GM12874 (cell line): ENCODE data around the gene B3GALNT1.

Experiments
- TF ChIP-seq, protein P1 (sequence below): IDR thresholded peaks from 2 replicates; pipeline ENCODE4 v1.5.1; 2011; ENCODE audit warnings: low read depth, mild to moderate bottlenecking, control low read depth, low read length, moderate library complexity; ENCODE audit not compliant: insufficient read depth

The B3GALNT1 gene

DNA sequence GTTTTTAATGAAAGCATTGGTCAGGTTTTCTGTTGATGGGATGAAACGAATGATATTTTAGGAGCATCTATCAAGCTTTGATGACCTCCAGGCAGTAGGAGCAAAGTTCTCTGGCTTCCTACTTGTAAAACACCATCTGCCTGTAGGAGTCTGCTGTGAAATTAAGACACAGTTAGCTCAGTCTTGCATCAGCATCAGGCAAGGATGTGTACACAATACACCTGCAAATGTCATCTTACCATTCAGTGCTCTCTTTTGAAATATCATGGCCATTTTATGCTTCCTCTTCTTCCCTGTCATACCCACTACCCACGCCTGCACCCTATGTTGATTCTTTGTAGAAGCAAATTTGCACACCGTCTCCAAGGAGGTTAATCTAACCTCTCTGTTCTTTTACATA is 38.2 kb downstream of the B3GALNT1 start:
- TF ChIP-seq, protein P1, sequence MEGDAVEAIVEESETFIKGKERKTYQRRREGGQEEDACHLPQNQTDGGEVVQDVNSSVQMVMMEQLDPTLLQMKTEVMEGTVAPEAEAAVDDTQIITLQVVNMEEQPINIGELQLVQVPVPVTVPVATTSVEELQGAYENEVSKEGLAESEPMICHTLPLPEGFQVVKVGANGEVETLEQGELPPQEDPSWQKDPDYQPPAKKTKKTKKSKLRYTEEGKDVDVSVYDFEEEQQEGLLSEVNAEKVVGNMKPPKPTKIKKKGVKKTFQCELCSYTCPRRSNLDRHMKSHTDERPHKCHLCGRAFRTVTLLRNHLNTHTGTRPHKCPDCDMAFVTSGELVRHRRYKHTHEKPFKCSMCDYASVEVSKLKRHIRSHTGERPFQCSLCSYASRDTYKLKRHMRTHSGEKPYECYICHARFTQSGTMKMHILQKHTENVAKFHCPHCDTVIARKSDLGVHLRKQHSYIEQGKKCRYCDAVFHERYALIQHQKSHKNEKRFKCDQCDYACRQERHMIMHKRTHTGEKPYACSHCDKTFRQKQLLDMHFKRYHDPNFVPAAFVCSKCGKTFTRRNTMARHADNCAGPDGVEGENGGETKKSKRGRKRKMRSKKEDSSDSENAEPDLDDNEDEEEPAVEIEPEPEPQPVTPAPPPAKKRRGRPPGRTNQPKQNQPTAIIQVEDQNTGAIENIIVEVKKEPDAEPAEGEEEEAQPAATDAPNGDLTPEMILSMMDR = no peak

DNA sequence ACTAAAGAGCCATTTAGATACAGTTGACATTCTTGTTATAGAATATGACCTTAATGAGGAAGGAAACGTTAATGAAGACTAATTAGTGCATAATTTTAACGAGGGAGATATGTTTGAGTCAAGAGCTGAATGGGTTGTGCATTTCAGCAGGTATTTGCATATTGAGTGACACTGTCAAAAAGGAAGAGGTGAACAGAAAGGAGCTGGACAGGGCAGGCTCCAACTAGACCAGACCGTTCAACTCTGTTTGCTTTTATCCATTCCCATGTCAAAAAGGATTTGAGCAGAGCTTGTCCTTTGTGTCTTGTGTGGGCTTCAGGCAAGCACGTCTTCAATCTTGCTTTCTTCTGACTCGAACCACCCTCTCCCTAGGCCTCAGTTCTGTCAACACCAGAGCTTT is 40.7 kb downstream of the B3GALNT1 start:
- TF ChIP-seq, protein P1 = no peak

DNA sequence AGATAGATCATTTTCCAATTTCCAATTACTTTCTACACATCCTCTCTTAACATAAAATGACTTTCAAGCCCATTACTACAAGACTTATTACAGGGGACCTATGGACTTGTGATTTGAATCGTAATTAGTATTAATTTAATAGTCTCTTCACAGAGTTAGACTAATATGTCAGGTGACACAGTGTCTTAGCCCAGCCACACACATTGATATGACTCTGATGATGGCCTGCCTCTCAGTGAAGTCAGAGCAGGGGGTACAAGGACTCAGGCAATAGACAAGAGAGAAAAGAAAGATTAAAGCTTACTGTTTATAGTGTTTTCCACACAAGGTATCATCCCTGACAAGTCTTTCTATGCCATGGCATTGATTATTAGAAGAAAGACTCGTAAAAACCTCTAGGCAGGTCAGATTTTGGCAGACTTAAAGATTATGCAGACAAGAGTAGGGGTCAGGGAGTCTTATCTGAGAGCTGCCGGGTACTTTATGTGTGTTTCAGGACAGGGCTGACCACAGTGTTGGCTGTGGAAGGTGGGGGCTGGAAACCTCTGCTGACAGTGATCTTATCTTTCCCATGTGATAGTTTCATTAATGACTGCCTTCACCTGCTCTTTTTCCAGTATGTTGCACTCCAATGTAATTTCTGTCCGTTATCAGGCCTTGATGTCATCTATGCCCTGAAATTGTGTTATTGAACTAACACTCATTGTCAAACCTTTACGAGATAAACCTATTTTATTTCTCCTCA is 50.1 kb downstream of the B3GALNT1 start:
- TF ChIP-seq, protein P1 = no peak

DNA sequence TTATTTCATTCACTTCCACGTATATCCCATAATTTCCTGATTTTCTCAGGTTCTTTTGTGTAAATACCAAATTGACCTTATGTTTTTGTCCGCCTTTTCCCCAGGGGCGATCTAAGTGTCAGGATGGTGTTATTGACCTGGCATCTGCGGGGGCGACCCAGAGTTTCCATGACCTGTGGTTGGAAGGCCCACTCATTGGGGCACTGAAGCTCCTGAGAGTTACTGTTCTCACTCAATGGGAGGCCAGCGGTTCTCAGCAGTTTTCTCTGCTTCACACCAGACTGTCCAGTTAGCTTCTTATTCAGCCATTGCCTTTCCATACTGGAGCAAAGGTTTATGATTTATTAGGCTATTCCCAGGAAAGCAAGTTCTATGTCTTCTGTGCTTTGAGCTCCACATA is 53.3 kb downstream of the B3GALNT1 start:
- TF ChIP-seq, protein P1 = no peak

DNA sequence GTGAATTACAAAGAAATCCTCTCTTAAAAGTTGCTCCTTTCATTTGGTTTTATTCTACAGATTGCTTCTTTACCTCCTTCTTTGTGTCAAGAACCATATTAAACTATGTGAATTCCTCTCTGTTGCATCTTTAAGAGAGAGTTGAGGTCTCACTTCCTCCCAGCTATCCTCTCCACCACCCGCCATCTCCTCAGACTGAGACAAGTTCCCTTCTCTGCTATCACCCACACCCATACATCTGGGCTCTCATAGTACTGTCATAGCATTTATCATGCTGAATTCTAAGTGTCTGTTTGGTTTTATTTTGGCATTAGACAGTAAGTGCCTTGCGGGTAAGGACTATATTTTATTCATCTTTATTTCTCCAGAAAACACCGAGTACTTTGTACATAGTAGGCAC is 54.2 kb downstream of the B3GALNT1 start:
- TF ChIP-seq, protein P1 = no peak

DNA sequence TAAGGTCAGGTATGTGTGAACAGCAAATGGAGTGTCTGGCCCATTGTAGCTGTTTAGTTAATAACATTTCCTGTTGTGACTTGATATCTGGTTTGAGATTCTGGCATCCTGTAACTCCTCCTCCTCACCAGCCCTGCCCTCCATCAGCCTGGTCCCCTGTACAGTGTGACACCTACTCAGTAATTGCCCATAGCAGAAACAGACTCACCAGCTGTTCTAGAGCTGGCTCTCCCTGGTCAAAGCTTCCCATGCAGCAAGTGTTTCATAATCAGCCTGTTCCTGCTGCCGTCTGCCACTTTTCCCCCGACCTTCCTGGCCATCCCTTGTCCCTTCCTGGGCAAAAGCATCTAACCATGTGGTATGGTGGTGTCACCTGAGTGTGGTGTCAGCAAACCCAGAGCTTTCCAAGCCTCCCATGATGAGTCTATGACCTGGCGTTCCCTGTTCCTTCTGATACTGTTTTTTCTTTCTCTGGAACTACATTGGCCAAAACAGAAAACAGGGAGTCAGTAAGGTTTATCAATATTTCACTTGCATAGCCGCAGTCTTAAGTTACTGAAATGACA is 55.4 kb downstream of the B3GALNT1 start:
- TF ChIP-seq, protein P1 = no peak

DNA sequence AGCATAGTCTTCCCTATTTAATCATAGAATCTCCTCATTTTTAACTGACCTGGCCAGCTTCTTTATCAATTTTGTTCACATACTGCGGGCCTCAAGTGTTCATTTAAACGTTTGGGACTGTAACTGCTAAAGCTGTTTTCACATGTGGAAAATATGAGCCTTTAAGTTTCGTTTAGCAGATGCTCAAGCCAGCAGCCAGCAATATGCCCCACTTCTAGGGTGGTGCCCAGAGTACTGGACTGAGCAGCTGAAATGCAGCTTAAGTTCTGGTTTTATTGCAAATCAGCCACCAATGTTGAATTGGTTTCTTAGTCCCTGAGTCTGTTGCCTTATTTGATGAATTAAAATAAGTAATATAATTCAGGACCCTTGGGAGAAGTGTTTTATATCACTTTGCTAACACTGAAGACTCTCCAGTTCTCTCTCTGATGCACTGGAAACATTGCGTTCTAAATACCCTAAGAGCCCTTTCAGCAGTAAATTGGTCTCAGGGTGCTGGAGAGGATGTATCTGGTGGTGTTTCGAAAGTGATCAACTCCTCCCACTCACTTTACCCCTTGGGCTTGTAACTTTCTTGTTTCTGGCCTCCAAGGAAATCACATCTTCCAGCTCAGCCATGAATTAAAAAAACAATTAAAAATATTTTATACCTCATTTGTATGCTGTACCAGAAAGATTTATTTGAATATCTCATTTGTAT is 61.7 kb downstream of the B3GALNT1 start:
- TF ChIP-seq, protein P1 = no peak
